Activated T-cell treated with anti-CD3 and anti-CD28 coated beads, Interleukin-2, amount 50 U/mL, for 24 hours (primary cell): ENCODE results near the gene CYS1.
A peak's percentile ranks its signal among the peaks of the same experiment; 100 is the strongest.
"Not testable (repeated sequence)": the region's sequence is repeated elsewhere in the genome, so short reads cannot be mapped to it uniquely, and the experiment has no call there.

Source experiments
- DNase-seq: peaks from one replicate; pipeline ENCODE4 v3.0.0-alpha.2; 2020
- H3K27ac Mint-ChIP-seq: 2 replicates; pipeline ENCODE4 v1.8.0; 2020; ENCODE audit warnings: mild to moderate bottlenecking, mixed read lengths
- H3K27me3 Mint-ChIP-seq: 2 replicates; pipeline ENCODE4 v1.8.0; 2020; ENCODE audit warnings: mixed read lengths
- H3K36me3 Mint-ChIP-seq: 2 replicates; pipeline ENCODE4 v1.8.0; 2020; ENCODE audit warnings: low read depth, mixed read lengths
- H3K4me1 Mint-ChIP-seq: 2 replicates; pipeline ENCODE4 v1.8.0; 2020; ENCODE audit warnings: low read depth, mixed read lengths
- H3K4me3 Mint-ChIP-seq: 2 replicates; pipeline ENCODE4 v1.8.0; 2020; ENCODE audit warnings: mild to moderate bottlenecking, moderate library complexity, mixed read lengths
- H3K9me3 Mint-ChIP-seq: 2 replicates; pipeline ENCODE4 v1.8.0; 2020; ENCODE audit warnings: mixed read lengths

The CYS1 gene

GRCh38 chr2:10039658-10040410 lies 40.4 kb downstream of the CYS1 start:
- H3K4me3 Mint-ChIP-seq: no peak overlapping the region
- H3K36me3 Mint-ChIP-seq: no peaks in the 10 kb centered on the region
- DNase-seq: no peak
- H3K4me1 Mint-ChIP-seq: peaks cover 17% of the 10 kb centered on the region
- H3K27me3 Mint-ChIP-seq: peaks cover 7% of the 10 kb centered on the region
- H3K27ac Mint-ChIP-seq: no peak overlapping the region
- H3K9me3 Mint-ChIP-seq: no peaks in the 10 kb centered on the region

GRCh38 chr2:10038716-10039115 lies 41.5 kb downstream of the CYS1 start:
- Mint-ChIP-seq H3K27me3 (peaks cover 7% of the 10 kb centered on the region), H3K27ac (no peak overlapping the region), H3K4me1 (peaks cover 11% of the 10 kb centered on the region), H3K36me3 (no peaks in the 10 kb centered on the region), H3K9me3 (no peaks in the 10 kb centered on the region), H3K4me3 (no peak overlapping the region)
- no peak for DNase-seq

- no peak for DNase-seq
- no peaks in the 10 kb centered on the region for H3K36me3 Mint-ChIP-seq
- H3K9me3 Mint-ChIP-seq: no peaks in the 10 kb centered on the region
- no peak overlapping the region for H3K27ac Mint-ChIP-seq
- H3K27me3 Mint-ChIP-seq: peaks cover 7% of the 10 kb centered on the region
- peaks cover 11% of the 10 kb centered on the region for H3K4me1 Mint-ChIP-seq
- H3K4me3 Mint-ChIP-seq: no peak overlapping the region
Observed at GRCh38 chr2:10038123-10038522, 42.1 kb downstream of the CYS1 start.

- Mint-ChIP-seq H3K36me3 (no peaks in the 10 kb centered on the region), H3K27me3 (no peaks in the 10 kb centered on the region), H3K4me1 (peaks cover 4% of the 10 kb centered on the region), H3K27ac (no peak overlapping the region), H3K4me3 (no peak overlapping the region), H3K9me3 (no peaks in the 10 kb centered on the region)
- DNase-seq: peak; percentile 46
Observed at GRCh38 chr2:10036095-10036884, 43.9 kb downstream of the CYS1 start.

- no peak overlapping the region for H3K27ac Mint-ChIP-seq
- H3K27me3 Mint-ChIP-seq: no peaks in the 10 kb centered on the region
Observed at GRCh38 chr2:10035633-10036032, 44.6 kb downstream of the CYS1 start.

GRCh38 chr2:10035053-10035422 lies 45.2 kb downstream of the CYS1 start:
- H3K4me3 Mint-ChIP-seq: no peak overlapping the region
- no peaks in the 10 kb centered on the region for H3K9me3 Mint-ChIP-seq
- peaks cover 6% of the 10 kb centered on the region for H3K4me1 Mint-ChIP-seq
- DNase-seq: no peak
- H3K27ac Mint-ChIP-seq: no peak overlapping the region
- no peaks in the 10 kb centered on the region for H3K36me3 Mint-ChIP-seq
- no peaks in the 10 kb centered on the region for H3K27me3 Mint-ChIP-seq

More at GRCh38 chr2:10035633-10036032, 44.6 kb downstream of the CYS1 start:
- DNase-seq: no peak
- no peaks in the 10 kb centered on the region for H3K36me3 Mint-ChIP-seq
- H3K4me1 Mint-ChIP-seq: peaks cover 4% of the 10 kb centered on the region
- H3K4me3 Mint-ChIP-seq: no peak overlapping the region
- no peaks in the 10 kb centered on the region for H3K9me3 Mint-ChIP-seq

- peaks cover 12% of the 10 kb centered on the region for H3K4me1 Mint-ChIP-seq
Observed at GRCh38 chr2:10034333-10035052, 45.7 kb downstream of the CYS1 start.

GRCh38 chr2:10033251-10034006 lies 46.8 kb downstream of the CYS1 start:
- Mint-ChIP-seq H3K9me3 (no peaks in the 10 kb centered on the region), H3K36me3 (no peaks in the 10 kb centered on the region), H3K4me3 (no peak overlapping the region), H3K4me1 (peaks cover 22% of the 10 kb centered on the region), H3K27me3 (no peaks in the 10 kb centered on the region), H3K27ac (no peak overlapping the region)
- no peak for DNase-seq

More at GRCh38 chr2:10034333-10035052, 45.7 kb downstream of the CYS1 start:
- Mint-ChIP-seq H3K27ac (no peak overlapping the region), H3K4me3 (no peak overlapping the region), H3K27me3 (no peaks in the 10 kb centered on the region), H3K36me3 (no peaks in the 10 kb centered on the region), H3K9me3 (no peaks in the 10 kb centered on the region)
- DNase-seq: no peak

- Mint-ChIP-seq H3K36me3 (no peaks in the 10 kb centered on the region), H3K9me3 (no peaks in the 10 kb centered on the region), H3K27ac (no peak overlapping the region), H3K4me3 (no peak overlapping the region), H3K4me1 (peaks cover 25% of the 10 kb centered on the region), H3K27me3 (no peaks in the 10 kb centered on the region)
- no peak for DNase-seq
Observed at GRCh38 chr2:10032746-10033105, 47.5 kb downstream of the CYS1 start.

GRCh38 chr2:10031886-10032745 lies 48.1 kb downstream of the CYS1 start:
- peaks cover 25% of the 10 kb centered on the region for H3K4me1 Mint-ChIP-seq
- no peak overlapping the region for H3K27ac Mint-ChIP-seq
- H3K27me3 Mint-ChIP-seq: no peaks in the 10 kb centered on the region
- H3K4me3 Mint-ChIP-seq: no peak overlapping the region
- H3K9me3 Mint-ChIP-seq: no peaks in the 10 kb centered on the region
- no peaks in the 10 kb centered on the region for H3K36me3 Mint-ChIP-seq
- no peak for DNase-seq

- not testable (repeated sequence) for H3K36me3 Mint-ChIP-seq, H3K4me3 Mint-ChIP-seq, DNase-seq, H3K27ac Mint-ChIP-seq, H3K9me3 Mint-ChIP-seq, H3K27me3 Mint-ChIP-seq
- peaks cover 25% of the 10 kb centered on the region for H3K4me1 Mint-ChIP-seq
Observed at GRCh38 chr2:10030798-10031197, 49.4 kb downstream of the CYS1 start.

GRCh38 chr2:10030311-10030736 lies 49.9 kb downstream of the CYS1 start:
- no peak overlapping the region for H3K4me3 Mint-ChIP-seq
- no peak overlapping the region for H3K27ac Mint-ChIP-seq
- peaks cover 25% of the 10 kb centered on the region for H3K4me1 Mint-ChIP-seq
- H3K36me3 Mint-ChIP-seq: no peaks in the 10 kb centered on the region
- DNase-seq: no peak
- no peaks in the 10 kb centered on the region for H3K27me3 Mint-ChIP-seq
- no peaks in the 10 kb centered on the region for H3K9me3 Mint-ChIP-seq

- Mint-ChIP-seq H3K27ac (peak overlapping the region; percentile 1), H3K9me3 (no peaks in the 10 kb centered on the region), H3K36me3 (no peaks in the 10 kb centered on the region), H3K27me3 (no peaks in the 10 kb centered on the region), H3K4me1 (peaks cover 22% of the 10 kb centered on the region), H3K4me3 (peak overlapping the region; percentile 1)
- no peak for DNase-seq
Observed at GRCh38 chr2:10029875-10030223, 50.4 kb downstream of the CYS1 start.
